HG02588 (cell line): ENCODE data around the gene NDUFB7.
A peak's percentile ranks its signal among the peaks of the same experiment; 100 is the strongest.

Source experiments
- ATAC-seq: cut with Tn5 transposase; IDR thresholded peaks from one replicate; pipeline ENCODE4 v1.9.1; 2021; ENCODE audit warnings: mild to moderate bottlenecking, moderate library complexity; ENCODE audit not compliant: unreplicated experiment

Gene NDUFB7

GRCh38 chr19:14528419-14529253 lies 43.2 kb downstream of the NDUFB7 start:
- no peak for ATAC-seq

- ATAC-seq: no peak
These were observed 45.4 kb downstream of the NDUFB7 start for GRCh38 chr19:14526423-14526822.

- ATAC-seq: no peak
These were observed 46.1 kb downstream of the NDUFB7 start for GRCh38 chr19:14525729-14526128.

GRCh38 chr19:14520543-14520942 lies 51.3 kb downstream of the NDUFB7 start:
- no peak for ATAC-seq

GRCh38 chr19:14519860-14520407 lies 51.9 kb downstream of the NDUFB7 start:
- ATAC-seq: no peak

- no peak for ATAC-seq
These were observed 52.5 kb downstream of the NDUFB7 start for GRCh38 chr19:14519245-14519859.

- ATAC-seq: peak; percentile 53
These were observed 53.9 kb downstream of the NDUFB7 start, which contains the start of gene DNAJB1 for GRCh38 chr19:14517840-14518505. Gene DNAJB1, minus strand, starts transcription at chr19:14518397. Its CDS starts 48 bp downstream, at chr19:14518349.

GRCh38 chr19:14517446-14517839 lies 54.4 kb downstream of the NDUFB7 start:
- ATAC-seq: no peak

GRCh38 chr19:14516746-14517438 lies 55.0 kb downstream of the NDUFB7 start:
- ATAC-seq: no peak
